ENCODE measurements around the gene PPARG. TPM values are rescaled to one million over a fixed set of nuclear protein-coding genes. Genes with fewer than 3 reads are reported as not detected.
"Not testable (repeated sequence)": the region's sequence is repeated elsewhere in the genome, so short reads cannot be mapped to it uniquely, and the experiment has no call there.

Gene PPARG
- total RNA-seq, 1 experiment from 2014 or later, result 71.6 TPM

DNA sequence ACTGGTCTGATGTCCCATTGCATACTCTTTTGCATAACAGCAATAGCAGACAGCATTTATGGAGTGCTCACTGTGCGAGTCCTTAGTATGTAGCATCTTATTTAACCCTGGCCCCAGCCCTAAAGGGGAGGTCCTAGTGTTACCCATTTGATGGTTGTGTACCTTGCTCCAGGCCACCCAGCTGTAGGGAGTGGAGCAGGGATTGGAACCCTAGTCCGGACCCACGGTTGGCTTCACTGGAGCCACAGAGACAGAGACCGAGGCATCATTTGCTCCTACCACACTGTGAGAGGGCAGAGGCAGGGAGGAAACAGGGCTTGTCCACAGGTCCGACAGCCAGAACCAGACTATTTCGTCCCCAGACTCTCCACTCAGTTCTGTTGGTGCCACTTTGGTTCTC is 179.4 kb downstream of the PPARG start (continued):
- TF ChIP-seq, protein P1, sequence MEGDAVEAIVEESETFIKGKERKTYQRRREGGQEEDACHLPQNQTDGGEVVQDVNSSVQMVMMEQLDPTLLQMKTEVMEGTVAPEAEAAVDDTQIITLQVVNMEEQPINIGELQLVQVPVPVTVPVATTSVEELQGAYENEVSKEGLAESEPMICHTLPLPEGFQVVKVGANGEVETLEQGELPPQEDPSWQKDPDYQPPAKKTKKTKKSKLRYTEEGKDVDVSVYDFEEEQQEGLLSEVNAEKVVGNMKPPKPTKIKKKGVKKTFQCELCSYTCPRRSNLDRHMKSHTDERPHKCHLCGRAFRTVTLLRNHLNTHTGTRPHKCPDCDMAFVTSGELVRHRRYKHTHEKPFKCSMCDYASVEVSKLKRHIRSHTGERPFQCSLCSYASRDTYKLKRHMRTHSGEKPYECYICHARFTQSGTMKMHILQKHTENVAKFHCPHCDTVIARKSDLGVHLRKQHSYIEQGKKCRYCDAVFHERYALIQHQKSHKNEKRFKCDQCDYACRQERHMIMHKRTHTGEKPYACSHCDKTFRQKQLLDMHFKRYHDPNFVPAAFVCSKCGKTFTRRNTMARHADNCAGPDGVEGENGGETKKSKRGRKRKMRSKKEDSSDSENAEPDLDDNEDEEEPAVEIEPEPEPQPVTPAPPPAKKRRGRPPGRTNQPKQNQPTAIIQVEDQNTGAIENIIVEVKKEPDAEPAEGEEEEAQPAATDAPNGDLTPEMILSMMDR (IDR thresholded peaks at IDR 0.05 in 2 of 3, conservative IDR thresholded peaks at IDR 0.05 in 1 of 3; ENCODE audit: borderline replicate concordance in 1 of 3, insufficient read depth in 1 of 3, low read depth in 2 of 3, low read length in 2 of 3), result no peak
- no peak for TF ChIP-seq SIN3A (IDR thresholded peaks at IDR 0.05; ENCODE audit: low read depth)
- no peak for TF ChIP-seq FOSL1 (IDR thresholded peaks at IDR 0.05; ENCODE audit: low read depth)
- TF ChIP-seq SP1 (IDR thresholded peaks at IDR 0.05; ENCODE audit: low read depth), result no peak
- TF ChIP-seq ELF1 (IDR thresholded peaks at IDR 0.05; ENCODE audit: borderline replicate concordance, low read depth), result no peak

DNA sequence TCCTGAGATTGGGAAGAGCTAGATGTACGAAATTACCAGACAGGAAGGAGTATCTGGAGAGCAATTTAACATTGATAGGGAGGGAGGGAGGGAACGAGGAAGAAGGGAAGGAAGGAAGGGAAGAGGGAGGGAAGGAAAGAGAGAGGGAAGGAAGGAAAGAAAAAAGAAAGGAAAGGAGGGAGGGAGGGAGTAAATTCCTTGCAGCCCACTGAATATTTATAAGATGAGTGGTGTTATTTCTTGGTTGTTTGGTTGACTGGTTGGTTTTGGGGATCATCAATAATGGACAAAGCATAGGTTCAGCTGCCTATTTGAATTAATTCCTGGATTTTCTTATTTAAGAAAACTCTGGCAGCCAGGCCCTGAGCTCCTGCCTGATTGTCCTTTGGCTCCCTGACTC is 179.9 kb downstream of the PPARG start:
- no peak for TF ChIP-seq JUND (IDR thresholded peaks at IDR 0.05)
- intact Hi-C loops (cut with micrococcal nuclease), result no loop called here
- no peak overlapping the region for H3K9ac ChIP-seq (ENCODE audit: low read length)
- H4K20me1 ChIP-seq (ENCODE audit: insufficient read depth), result no peaks in the 10 kb centered on the region
- ATAC-seq (no peak), DNase-seq (ENCODE audit: low read depth, low spot score) (no peak)
- H3K27ac ChIP-seq (ENCODE audit: low read depth, low read length), result no peak overlapping the region
- CTCF ChIA-PET, result interaction anchor here (1.3 to 3.8 kb wide), 2 partner anchors 11 to 334 kb away, joined by 3 to 23 read pairs; no protein-coding TSS in a partner anchor
- no TSS peak for BruUV-seq (replicated peaks)
- no peak overlapping the region for H3K4me3 ChIP-seq (replicated peaks in 1 of 2; ENCODE audit: low read depth in 1 of 2, low read length in 2 of 2)
- POLR2A ChIA-PET, result no interaction called here
- H3K27me3 ChIP-seq (ENCODE audit: insufficient read depth, low read length), result no peaks in the 10 kb centered on the region
- H3K36me3 ChIP-seq (ENCODE audit: control insufficient read depth in 1 of 2, insufficient read depth in 2 of 2, low read length in 2 of 2), result no peaks in the 10 kb centered on the region
- RAD21 ChIA-PET (ENCODE audit: low non-redundant PET in 1 of 2, low total read pairs in 2 of 2, uncharacterized antibody in 2 of 2, unreplicated experiment in 2 of 2), result no interaction called here
- peaks cover 26 to 53% of the 10 kb centered on the region in 2 experiments for H3K4me1 ChIP-seq (ENCODE audit: control insufficient read depth in 1 of 2, insufficient read depth in 2 of 2, low read length in 2 of 2)
- H3K9me3 ChIP-seq (ENCODE audit: control insufficient read depth in 1 of 2, insufficient read depth in 1 of 2, low read depth in 1 of 2, low read length in 2 of 2), result no peaks in the 10 kb centered on the region
- no peaks in the 10 kb centered on the region for H3K79me2 ChIP-seq (ENCODE audit: insufficient read depth, low read length)
- no peaks in the 10 kb centered on the region for H3K9me2 ChIP-seq (ENCODE audit: insufficient read depth)
- H3K4me2 ChIP-seq (ENCODE audit: low read length), result no peak overlapping the region
- no peak overlapping the region for H2AFZ ChIP-seq (ENCODE audit: low read depth, low read length, poor library complexity, severe bottlenecking)

DNA sequence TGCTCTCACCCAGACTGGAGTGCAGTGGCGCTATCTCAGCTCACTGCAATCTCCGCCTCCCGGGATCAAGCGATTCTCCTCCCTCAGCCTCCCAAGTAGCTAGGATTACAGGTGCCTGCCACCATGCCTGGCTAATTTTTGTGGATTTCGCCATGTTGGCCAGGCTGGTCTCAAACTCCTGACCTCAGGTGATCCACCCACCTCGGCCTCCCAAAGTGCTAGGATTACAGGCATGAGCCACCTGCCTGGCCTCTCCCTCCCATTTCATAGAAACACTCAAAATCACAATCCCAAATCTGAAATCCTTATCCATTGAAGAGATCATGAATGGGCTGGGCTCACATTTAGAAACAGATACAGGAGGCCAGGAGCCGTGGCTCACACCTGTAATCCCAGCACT is 180.4 kb downstream of the PPARG start:
- H3K36me3 ChIP-seq (ENCODE audit: control insufficient read depth in 1 of 2, insufficient read depth in 2 of 2, low read length in 2 of 2); POLR2A ChIA-PET; H4K20me1 ChIP-seq (ENCODE audit: insufficient read depth); DNase-seq (ENCODE audit: low read depth, low spot score); H3K4me3 ChIP-seq (replicated peaks in 1 of 2; ENCODE audit: low read depth in 1 of 2, low read length in 2 of 2); H3K4me2 ChIP-seq (ENCODE audit: low read length); H3K27ac ChIP-seq (ENCODE audit: low read depth, low read length); H3K9me3 ChIP-seq (ENCODE audit: control insufficient read depth in 1 of 2, insufficient read depth in 1 of 2, low read depth in 1 of 2, low read length in 2 of 2); ATAC-seq; RAD21 ChIA-PET (ENCODE audit: low non-redundant PET in 1 of 2, low total read pairs in 2 of 2, uncharacterized antibody in 2 of 2, unreplicated experiment in 2 of 2); H3K9ac ChIP-seq (ENCODE audit: low read length); H2AFZ ChIP-seq (ENCODE audit: low read depth, low read length, poor library complexity, severe bottlenecking); BruUV-seq (replicated peaks); H3K27me3 ChIP-seq (ENCODE audit: insufficient read depth, low read length); H3K79me2 ChIP-seq (ENCODE audit: insufficient read depth, low read length); intact Hi-C loops (cut with micrococcal nuclease); H3K9me2 ChIP-seq (ENCODE audit: insufficient read depth): not testable (repeated sequence)
- H3K4me1 ChIP-seq (ENCODE audit: control insufficient read depth in 1 of 2, insufficient read depth in 2 of 2, low read length in 2 of 2), result peaks cover 26 to 53% of the 10 kb centered on the region in 2 experiments
- CTCF ChIA-PET, result interaction anchor here (0.8 to 3.8 kb wide), 3 partner anchors 9 to 334 kb away, joined by 3 to 23 read pairs (median 4); no protein-coding TSS in a partner anchor
